NOMO-1 treated with DMSO at 0.1 percent for 48 hours (cell line): ENCODE measurements around the gene ANKRD28.

ENCODE experiments used
- DNase-seq: peaks from one replicate; lab custom pipeline; 2025; ENCODE audit not compliant: unreplicated experiment; lab: John Stamatoyannopoulos, UW

ANKRD28 gene

GRCh38 chr3:15676259-15676658, 121.5 kb downstream of the ANKRD28 start:
- DNase-seq = no peak

- no peak for DNase-seq
These were observed 124.2 kb downstream of the ANKRD28 start for GRCh38 chr3:15673536-15673935.

DNA sequence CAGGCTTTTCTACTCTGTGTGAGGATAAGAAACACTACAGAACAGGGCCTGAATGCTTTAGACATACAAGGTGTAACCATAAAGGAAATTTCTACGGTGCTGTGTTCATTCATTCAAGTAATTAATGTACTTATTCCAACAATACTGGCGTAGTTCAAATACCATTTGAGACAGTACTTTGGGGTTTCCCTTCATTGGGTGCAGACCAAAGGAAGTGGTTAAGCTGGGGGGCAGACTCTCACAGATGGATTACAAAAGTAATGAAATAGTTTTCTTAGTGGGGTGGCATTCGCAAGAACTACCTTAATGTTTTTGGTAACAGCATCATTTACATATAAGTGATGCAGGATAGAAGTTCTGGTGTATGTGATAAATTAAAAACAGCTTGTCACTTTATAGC, 130.3 kb downstream of the ANKRD28 start:
- DNase-seq = no peak

DNA sequence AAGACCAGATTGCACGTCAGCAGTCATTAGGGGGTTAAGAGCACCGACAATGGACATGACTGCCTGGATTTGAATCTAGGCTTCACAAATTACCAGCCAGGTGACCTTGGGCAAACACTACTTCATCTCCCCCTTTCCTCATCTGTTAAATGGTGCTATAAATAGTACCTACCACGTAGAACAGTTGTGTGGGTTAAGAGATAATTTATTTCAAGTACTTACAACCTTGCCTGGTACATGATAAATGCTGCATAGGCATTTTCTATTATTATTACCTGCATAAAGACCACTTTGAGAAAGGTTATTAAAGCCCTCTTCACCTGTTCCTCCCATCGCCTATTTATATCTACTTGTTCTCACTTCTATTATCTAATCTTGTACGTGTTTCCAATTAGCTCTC, 131.5 kb downstream of the ANKRD28 start:
- no peak for DNase-seq

DNA sequence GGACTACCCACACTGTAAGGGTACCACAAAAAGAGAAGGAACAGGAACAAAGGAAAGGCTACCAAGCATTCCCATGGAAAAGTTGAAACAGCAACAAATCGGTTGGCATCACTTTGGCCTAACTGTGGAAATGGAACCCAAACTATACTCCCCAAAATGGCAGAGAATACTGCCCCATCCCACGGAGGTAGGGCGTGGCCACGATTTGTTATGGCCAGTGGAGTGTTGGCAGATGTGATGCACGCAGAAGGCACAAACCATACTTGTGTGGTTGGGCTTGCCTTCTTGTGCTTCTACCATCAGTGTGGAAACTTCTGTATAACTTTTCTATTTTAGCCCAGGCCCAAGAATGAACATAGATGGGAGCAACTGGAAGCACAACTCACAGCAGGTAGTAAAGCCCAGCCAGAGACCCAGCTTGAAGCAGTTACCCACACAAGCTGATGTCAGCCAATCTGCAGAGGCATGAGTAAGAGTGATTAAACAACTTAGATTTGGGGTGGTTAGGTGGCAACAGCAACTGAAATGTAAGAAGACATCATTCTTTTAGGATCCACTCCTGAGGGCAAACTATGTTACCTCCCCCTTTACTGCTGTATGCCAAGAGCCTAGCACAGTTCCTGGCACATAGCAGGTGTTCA, 132.1 kb downstream of the ANKRD28 start:
- DNase-seq = no peak

DNA sequence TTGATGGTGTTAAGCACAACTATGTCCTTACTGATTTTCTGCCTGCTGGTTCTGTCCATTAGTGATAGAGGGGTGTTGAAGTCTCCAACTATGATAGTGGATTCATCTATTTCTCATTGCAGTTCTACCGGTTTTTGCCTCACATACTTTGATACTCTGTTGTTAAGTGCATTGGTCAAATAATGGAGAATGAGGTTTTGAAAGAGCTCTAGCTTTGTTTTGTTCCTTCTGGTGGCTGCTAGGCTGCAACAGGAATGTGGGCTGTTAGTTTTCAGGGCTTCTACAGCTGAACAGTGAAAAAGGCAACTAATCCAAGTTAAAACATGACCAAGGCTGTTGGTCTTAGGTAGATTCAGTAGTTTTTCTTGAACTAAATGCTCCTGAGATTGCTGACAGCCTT, 133.6 kb downstream of the ANKRD28 start:
- no peak for DNase-seq

- no peak for DNase-seq
These were observed 137.5 kb downstream of the ANKRD28 start for GRCh38 chr3:15660055-15660935.

DNA sequence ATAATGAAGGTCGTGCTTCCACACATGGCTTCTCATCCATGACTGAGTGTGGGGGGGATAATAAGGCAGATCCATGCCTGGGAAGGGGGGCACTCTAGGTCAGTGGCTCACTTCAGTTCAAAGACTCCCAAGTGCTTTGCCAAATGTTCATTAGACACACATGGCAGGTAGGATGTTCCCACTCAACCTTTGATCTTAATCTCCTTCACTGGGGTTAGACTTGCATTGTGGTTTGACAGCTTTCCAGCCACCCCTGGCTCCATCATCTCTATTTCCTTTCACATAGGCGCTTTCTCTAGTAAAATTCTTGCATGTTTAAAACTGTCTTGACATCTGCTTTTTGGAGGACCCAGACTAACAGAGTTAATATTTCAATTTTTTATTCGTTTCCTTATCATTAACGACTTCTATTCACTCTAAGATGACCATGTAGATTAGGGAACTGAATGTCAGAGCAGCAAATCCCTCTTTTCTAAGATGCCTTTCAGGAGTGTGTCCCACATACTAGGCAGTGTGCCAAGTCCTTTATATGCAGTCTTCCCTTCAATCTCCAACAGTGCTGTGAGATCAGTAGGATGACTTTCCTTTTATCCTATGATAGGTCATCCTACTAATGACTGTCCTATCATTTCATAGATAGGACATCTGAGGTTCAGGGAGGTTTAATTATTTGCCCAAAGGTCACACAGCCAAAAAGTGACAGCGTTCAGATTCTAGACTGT, 138.4 kb downstream of the ANKRD28 start:
- DNase-seq = no peak

- no peak for DNase-seq
These were observed 140.8 kb downstream of the ANKRD28 start for GRCh38 chr3:15657016-15657415.

- DNase-seq = no peak
These were observed 141.4 kb downstream of the ANKRD28 start for GRCh38 chr3:15656342-15656741.

DNA sequence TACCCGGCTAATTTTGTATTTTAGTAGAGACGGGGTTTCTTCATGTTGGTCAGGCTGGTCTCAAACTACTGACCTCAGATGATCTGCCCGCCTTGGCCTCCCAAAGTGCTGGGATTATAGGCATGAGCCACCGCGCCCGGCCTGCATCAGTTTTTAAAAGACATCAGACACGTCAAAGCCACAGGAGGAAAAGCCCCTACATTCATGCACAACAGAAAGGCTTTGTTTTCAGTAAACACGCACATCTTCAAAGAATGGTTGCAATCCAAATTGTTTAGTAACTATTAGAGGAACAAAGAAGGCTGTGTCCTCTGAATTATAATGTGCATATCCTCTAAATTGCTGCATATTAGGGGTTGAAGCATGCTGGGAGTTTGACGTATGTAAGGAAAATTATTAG, 142.9 kb downstream of the ANKRD28 start:
- no peak for DNase-seq

- DNase-seq = no peak
These were observed 143.7 kb downstream of the ANKRD28 start for GRCh38 chr3:15654127-15654526.

DNA sequence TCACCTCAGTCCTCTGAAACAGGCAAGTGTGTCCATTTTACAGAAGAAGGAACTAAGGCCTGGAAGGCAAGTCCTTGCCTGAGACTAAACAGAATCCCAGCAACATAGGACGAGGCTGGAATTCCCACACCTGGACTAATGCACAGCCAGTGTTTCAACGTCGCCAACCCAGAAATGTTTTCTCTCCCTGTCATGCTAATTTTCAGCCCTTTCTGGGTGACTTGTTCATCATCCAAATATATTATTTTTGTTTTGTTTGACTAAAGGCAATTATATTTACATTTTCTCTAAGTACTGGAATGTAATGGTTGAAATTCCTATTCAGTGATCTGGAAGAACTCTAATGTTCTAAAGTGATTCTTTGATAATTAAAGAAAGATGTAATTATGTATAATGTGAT, 144.5 kb downstream of the ANKRD28 start:
- no peak for DNase-seq

DNA sequence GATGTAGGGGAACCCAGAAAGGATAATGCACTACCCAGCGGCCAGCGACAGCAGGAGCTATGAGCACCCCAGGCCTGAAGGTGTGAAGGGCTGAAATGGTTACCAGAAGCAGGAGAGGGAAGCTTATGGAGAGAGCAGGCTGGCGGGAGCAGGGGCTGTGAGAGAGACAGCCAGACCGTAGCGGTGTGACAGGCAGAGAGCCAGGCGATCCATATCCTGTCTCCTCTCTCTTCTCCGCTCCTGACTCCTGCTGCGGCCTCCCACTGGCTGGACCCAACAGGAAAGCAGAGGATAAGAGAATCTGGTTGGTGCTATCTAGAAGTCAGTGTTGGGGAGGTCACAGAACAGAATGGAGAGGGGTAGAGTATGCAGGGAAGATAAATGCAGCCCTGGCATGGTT, 146.4 kb downstream of the ANKRD28 start:
- DNase-seq = no peak

- no peak for DNase-seq
These were observed 147.9 kb downstream of the ANKRD28 start for GRCh38 chr3:15649858-15650257.

- DNase-seq = no peak
These were observed 148.4 kb downstream of the ANKRD28 start for GRCh38 chr3:15649341-15649740.

DNA sequence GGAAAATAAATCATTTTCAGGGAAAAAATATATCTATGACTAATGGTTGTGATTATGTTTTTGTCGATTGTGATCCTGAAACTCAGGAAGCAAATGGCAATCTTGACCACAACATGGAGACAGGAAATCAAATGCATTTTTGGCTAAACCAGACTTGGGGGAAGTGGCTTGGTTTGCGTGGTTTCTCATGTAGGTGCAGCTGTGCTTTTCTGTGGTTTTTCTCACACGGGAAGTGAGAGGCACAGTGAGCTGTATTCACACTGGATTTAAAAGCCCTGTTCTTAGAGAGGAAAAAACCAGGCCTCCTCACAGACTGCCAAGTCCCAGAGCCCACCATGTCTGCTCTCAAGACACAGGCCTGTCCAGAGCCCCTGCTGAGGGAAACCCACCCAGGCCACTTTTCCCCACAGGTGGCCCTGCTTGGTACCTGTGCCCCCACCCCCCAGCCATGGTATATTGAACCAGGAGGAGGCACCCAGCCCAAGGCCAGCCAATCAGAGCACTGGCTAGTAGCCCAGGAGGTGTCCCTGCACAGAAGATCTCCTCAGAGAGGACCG, 150.1 kb downstream of the ANKRD28 start:
- peak; percentile 88 for DNase-seq

- DNase-seq = no peak
These were observed 150.8 kb downstream of the ANKRD28 start for GRCh38 chr3:15646851-15647511.

DNA sequence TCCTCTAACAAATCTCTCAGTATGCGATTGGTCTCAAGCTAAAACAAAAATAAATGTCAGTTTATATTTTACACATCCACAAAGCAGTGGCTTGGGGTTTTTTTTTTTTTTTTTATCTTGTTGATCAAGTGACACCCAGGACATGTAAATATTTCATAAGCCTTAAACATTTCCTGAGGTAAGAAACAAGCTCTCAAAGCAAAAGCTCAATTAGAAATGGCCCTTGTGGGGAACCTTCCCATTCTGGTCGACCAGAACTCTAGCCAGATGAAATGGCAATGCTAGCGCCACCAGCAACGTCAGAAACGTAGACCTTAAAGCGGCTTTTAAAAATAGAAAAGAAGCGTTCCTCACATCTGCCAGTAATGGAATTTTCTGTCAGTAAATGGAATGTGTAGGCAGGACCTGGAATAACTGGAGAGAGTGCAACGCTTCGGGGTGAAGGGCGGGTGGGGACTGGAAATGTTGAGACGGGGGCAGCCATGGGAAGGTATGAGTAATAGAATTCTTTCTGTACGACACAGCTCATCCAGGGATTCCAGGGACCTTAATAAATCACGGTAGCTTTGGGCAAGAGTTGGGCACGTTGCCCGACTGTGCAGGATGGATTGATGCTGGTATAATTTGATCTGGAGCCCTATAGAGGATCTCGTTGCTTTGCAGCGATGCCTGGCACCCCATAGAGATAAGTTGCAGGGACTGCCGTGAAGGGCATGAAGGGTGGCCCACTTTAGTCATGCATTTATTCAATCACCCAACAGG, 151.9 kb downstream of the ANKRD28 start:
- DNase-seq = no peak

GRCh38 chr3:15645246-15645645, 152.5 kb downstream of the ANKRD28 start:
- DNase-seq = no peak
